ENCODE measurements around the gene TES.

The TES gene

GRCh38 chr7:116193329-116194087 is 16.8 kb upstream of the TES start:
- DNase-seq (ENCODE audit: low read depth, low spot score): no peak

- no peak for DNase-seq (ENCODE audit: low read depth, low spot score)
Measured at GRCh38 chr7:116194115-116194514, 16.2 kb upstream of the TES start.

GRCh38 chr7:116195451-116195850 is 14.9 kb upstream of the TES start:
- DNase-seq (ENCODE audit: low read depth, low spot score): no peak

DNA sequence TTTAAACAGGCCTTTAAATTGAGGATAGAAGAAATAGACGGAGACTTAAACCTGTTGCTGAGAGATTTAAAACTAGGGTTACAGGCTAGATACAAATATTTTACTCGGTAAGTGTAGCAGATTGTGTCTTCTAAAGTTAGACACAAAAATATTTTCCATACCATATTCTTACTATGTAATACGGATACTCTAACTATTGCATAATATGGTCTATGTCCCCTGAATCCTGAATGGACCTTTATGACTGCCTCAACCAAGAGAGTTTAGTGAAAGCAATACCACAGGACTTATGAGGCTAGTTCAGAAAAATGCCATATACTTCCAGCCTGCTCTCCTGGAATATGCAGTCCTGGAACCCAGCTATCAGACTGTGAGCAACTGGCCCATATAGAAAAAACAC is 13.4 kb upstream of the TES start:
- no peak for DNase-seq (ENCODE audit: low read depth, low spot score)

DNA sequence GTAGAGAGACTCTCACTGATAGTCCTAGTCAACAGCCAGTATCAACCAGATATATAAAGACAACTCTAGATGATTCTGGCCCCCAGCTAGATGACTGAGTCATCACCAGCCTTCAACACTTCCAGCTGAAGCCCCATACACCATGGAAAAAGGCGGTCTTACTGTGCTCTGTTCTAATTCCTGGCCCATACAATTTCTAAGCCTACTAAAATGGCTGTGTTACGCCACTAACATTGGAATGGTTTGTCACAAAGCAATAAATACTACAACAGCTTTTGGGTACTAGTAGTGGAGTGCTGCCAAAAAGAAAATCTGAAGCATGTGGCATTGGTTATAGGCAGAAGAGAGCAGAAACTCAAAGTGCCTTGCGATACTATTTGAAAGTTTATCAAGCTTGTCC is 13.0 kb upstream of the TES start:
- DNase-seq (ENCODE audit: low read depth, low spot score): no peak

DNA sequence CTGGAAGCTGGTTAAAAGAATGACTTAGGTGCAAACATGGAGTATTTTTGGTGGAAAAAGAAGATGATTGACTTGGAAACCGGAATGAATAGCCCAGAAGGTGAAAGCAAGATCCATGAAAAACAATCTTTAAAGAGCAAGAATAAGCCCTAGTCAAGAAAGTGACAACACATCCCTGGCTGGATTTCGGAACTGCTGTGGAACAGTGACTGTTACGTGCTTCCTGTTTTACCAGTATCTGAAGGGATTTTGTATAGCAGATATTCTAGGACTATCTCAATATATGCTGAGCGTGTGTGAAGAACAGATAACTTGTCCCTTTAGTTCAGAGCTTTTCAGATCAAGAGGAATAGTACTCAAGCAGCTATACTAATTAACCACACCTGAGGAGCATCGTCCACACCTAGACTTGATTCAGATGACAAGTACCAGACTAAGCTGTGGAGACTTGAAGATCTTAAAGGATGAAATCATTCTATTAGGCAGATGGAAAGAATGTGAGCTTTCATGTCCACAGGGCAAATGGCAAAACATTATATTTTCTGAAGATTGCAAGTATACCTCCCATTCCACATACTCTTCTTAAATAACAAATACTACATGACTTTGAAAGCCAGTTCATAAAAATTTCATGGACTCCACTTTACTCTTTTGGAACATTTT is 11.5 kb upstream of the TES start:
- no peak for DNase-seq (ENCODE audit: low read depth, low spot score)

DNA sequence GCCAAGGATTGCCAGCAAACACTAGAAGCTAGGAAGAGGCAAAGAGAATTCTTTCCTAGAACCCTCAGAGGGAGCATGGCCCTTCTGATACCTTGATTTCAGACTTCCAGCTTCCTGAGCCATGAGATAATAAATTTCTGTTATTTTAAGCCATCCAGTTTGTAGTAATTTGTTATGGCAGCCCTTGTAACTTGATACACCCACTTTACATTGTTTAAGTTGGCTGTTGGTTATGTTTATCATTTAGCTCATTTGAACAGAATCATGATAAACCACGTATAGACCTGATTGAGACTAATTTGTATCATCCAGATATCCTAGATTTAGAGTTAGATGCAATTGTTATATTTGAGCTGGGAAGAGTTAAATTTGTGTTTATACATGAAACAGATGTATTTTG is 9.4 kb upstream of the TES start:
- no peak for DNase-seq (ENCODE audit: low read depth, low spot score)

DNA sequence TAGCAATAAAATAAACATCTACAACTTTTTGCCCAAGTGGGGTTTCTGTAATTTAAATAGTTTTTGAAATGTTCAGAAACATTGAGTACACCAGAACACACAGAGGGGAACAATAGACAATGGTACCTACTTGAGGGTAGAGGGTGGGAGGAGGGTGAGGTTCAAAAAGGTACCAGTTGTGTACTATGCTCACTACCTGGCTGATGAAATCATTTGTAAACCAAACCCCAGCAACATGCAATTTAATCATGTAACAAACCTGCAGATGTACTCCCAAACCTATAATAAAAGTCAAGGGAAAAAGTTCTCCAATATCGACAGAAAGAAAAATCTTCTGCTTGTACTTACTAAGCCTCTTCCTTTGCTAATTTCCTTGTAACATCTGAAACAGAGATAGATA is 4.2 kb upstream of the TES start:
- DNase-seq (ENCODE audit: low read depth, low spot score): no peak

DNA sequence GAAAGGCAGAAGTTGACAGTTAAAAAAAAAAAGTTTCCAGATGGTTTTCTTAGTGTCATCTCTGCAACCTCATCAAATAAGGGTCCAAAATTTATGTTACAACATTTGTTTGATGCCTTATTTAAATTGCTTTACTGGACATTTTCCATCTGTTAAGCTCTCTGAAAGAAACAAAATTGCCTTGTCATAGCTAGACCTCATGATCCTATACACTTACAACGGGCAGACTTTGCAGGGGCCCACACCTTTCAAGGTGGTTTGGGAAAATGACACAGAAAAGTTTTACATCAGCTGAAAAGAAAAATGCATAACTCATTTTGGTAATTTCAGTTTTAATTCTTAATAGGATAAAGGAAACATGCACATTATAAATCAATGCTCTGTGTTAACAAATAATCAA is 1.4 kb upstream of the TES start:
- no peak for DNase-seq (ENCODE audit: low read depth, low spot score)

- no peak for DNase-seq (ENCODE audit: low read depth, low spot score)
Measured at GRCh38 chr7:116209561-116210070, 723 bp upstream of the TES start.

GRCh38 chr7:116211006-116211912 is 920 bp downstream of the TES start:
- peak; percentile 87 for DNase-seq (ENCODE audit: low read depth, low spot score)

DNA sequence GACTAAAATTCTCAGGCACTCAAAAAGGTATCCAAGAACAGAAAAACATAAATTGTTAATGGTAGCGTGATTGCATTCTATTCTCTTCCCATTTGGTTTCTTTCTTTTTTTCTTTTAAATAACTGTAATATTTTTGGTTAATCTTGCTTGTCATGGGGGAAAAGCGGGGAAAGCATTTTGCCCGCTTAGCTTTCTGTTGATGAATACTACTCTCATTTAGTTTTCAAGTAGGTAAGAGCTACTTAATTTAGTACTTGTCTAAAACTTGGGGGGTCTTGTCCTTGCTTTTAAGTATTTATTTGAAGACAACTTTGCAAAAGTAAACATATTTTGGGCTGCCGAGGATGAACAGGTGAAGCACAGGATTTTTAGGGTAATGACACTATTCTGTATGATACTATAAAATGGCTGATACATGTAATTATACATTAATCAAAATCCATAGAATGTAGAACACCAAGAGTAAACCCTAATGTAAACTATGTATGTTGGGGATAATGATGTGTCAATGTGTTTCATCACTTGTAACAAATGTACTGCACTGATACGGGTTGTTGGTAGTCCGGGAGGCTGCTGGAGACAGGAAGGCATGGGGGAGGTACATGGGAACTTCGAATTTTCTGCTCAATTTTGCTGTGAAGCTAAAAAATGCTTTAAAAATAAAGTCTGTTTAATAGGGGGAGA is 1.7 kb downstream of the TES start:
- no peak for DNase-seq (ENCODE audit: low read depth, low spot score)

DNA sequence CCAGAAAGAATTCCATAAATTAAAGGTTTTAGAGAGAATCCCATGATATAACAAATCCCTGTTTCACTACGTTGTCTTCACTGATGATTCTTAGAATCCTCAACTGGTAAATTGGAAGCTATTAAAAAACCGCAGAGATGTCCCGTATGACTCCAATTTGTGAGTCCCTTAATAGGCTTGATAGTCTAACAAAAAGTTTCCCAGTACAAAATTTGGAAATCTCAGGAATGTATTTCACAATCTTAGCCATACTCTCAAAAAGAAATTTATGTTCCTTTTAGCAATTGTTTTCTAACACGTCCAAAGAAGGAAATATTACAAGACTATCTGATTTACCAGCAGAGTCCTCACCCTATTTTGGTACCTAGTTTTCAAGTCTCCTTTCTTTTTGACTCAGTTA is 2.5 kb downstream of the TES start:
- DNase-seq (ENCODE audit: low read depth, low spot score): no peak

GRCh38 chr7:116213361-116214130 is 3.2 kb downstream of the TES start:
- DNase-seq (ENCODE audit: low read depth, low spot score): no peak

- DNase-seq (ENCODE audit: low read depth, low spot score): no peak
Measured at GRCh38 chr7:116214921-116215320, 4.6 kb downstream of the TES start.

- DNase-seq (ENCODE audit: low read depth, low spot score): no peak
Measured at GRCh38 chr7:116215551-116215950, 5.2 kb downstream of the TES start.

- no peak for DNase-seq (ENCODE audit: low read depth, low spot score)
Measured at GRCh38 chr7:116216956-116217571, 6.7 kb downstream of the TES start.

GRCh38 chr7:116218051-116218645 is 7.8 kb downstream of the TES start:
- DNase-seq (ENCODE audit: low read depth, low spot score): no peak

GRCh38 chr7:116218747-116219146 is 8.4 kb downstream of the TES start:
- DNase-seq (ENCODE audit: low read depth, low spot score): no peak

DNA sequence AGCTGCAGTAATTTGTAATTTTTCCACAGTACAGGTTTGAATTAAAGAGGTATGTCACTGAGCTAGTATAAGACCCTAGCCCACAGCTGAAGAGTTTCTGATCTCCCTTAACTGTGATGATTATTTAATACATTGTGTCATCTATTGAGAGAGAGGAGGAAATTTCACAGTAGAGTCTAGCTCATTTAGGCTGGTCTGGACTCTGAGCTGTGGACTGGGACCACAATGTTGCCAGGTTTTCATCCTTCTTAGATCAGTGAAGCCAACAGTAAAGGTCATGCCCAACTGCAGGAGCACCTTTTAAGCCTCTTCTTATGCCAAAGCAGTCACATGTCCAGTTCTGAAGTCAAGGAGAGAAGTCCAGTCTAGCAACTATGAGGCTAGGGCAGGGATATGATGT is 8.9 kb downstream of the TES start:
- DNase-seq (ENCODE audit: low read depth, low spot score): no peak

Data from ELF-1 (cell line).